ENCODE measurements around the gene RSPH3.

GRCh38 chr6:159036673-159037072 is 36.7 kb upstream of the RSPH3 start:
- TF ChIP-seq, protein P1, sequence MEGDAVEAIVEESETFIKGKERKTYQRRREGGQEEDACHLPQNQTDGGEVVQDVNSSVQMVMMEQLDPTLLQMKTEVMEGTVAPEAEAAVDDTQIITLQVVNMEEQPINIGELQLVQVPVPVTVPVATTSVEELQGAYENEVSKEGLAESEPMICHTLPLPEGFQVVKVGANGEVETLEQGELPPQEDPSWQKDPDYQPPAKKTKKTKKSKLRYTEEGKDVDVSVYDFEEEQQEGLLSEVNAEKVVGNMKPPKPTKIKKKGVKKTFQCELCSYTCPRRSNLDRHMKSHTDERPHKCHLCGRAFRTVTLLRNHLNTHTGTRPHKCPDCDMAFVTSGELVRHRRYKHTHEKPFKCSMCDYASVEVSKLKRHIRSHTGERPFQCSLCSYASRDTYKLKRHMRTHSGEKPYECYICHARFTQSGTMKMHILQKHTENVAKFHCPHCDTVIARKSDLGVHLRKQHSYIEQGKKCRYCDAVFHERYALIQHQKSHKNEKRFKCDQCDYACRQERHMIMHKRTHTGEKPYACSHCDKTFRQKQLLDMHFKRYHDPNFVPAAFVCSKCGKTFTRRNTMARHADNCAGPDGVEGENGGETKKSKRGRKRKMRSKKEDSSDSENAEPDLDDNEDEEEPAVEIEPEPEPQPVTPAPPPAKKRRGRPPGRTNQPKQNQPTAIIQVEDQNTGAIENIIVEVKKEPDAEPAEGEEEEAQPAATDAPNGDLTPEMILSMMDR (IDR thresholded peaks at IDR 0.05; ENCODE audit: low read length): no peak
- TF ChIP-seq EZH2 (IDR thresholded peaks at IDR 0.05; ENCODE audit: borderline replicate concordance, low read length): no peak
